Neural cell (in vitro differentiated cells): ENCODE data around the gene IL17A. TPM values are rescaled to one million over a fixed set of nuclear protein-coding genes. Genes with fewer than 3 reads are reported as not detected.

Experiments used
- H2AFZ ChIP-seq: fragments of 200-600, 300-800 bp; sonication (generic), shearing (Covaris generic); 2 replicates; pipeline ENCODE4 v1.6.0; 2014; ENCODE audit warnings: low read depth, mild to moderate bottlenecking, antibody characterized with exemption, low read length, moderate library complexity
- H3F3A ChIP-seq: fragments of 200-600 bp; shearing (Covaris generic); 2 replicates; pipeline ENCODE4 v1.6.1; 2016; ENCODE audit warnings: mild to moderate bottlenecking, moderate library complexity, mixed read lengths, antibody characterized with exemption, low read length; ENCODE audit not compliant: insufficient read depth, poor library complexity, severe bottlenecking
- H3K27ac ChIP-seq: fragments of 200-600, 300-800 bp; sonication (generic), shearing (Covaris generic); 2 replicates; pipeline ENCODE4 v1.5.1; 2014; ENCODE audit warnings: mild to moderate bottlenecking, low read length, moderate library complexity
- H3K27me3 ChIP-seq: fragments of 300-800, 200-600 bp; sonication (generic), shearing (Covaris generic); 2 replicates; pipeline ENCODE4 v1.6.0; 2014; ENCODE audit warnings: mild to moderate bottlenecking, low read depth, low read length, moderate library complexity; ENCODE audit not compliant: insufficient read depth
- H3K36me3 ChIP-seq: fragments of 300-800, 200-600 bp; sonication (generic), shearing (Covaris generic); 2 replicates; pipeline ENCODE4 v1.5.1; 2014; ENCODE audit warnings: mild to moderate bottlenecking, antibody characterized with exemption, low read length, moderate library complexity; ENCODE audit not compliant: insufficient read depth
- H3K4me2 ChIP-seq: fragments of 300-800, 200-600 bp; sonication (generic), shearing (Covaris generic); 2 replicates; pipeline ENCODE4 v1.6.0; 2014; ENCODE audit warnings: mild to moderate bottlenecking, low read length
- H3K4me3 ChIP-seq: fragments of 300-800, 200-600 bp; sonication (generic), shearing (Covaris generic); 2 replicates; pipeline ENCODE4 v1.5.1; 2014; ENCODE audit warnings: mild to moderate bottlenecking, low read length, moderate library complexity
- H3K79me2 ChIP-seq: fragments of 200-600 bp; shearing (Covaris generic); replicated peaks from 2 replicates; pipeline ENCODE4 v1.6.0; 2014; ENCODE audit warnings: mild to moderate bottlenecking, low read length, moderate library complexity; ENCODE audit not compliant: insufficient read depth
- H3K9ac ChIP-seq: fragments of 300-800, 200-600 bp; sonication (generic), shearing (Covaris generic); 2 replicates; pipeline ENCODE4 v1.6.1; 2016; ENCODE audit warnings: mild to moderate bottlenecking, low read length, mixed read lengths
- H3K9me2 ChIP-seq: fragments of 200-600 bp; shearing (Covaris generic); 2 replicates; pipeline ENCODE4 v1.6.1; 2016; ENCODE audit warnings: mild to moderate bottlenecking, low read length, mixed read lengths; ENCODE audit not compliant: insufficient read depth
- H3K9me3 ChIP-seq: fragments of 200-600, 300-800 bp; sonication (generic), shearing (Covaris generic); 2 replicates; pipeline ENCODE4 v1.6.1; 2016; ENCODE audit warnings: mild to moderate bottlenecking, mixed run types, low read length, moderate library complexity, mixed read lengths
- H4K20me1 ChIP-seq: fragments of 200-600 bp; shearing (Covaris generic); 2 replicates; pipeline ENCODE4 v1.6.1; 2016; ENCODE audit warnings: mild to moderate bottlenecking, mixed run types; ENCODE audit not compliant: insufficient read depth
- EP300 ChIP-seq: fragments of 450-650 bp; conservative IDR thresholded peaks from 2 replicates; pipeline ENCODE4 v1.6.1; 2014; ENCODE audit warnings: antibody characterized with exemption, mild to moderate bottlenecking, moderate library complexity; ENCODE audit not compliant: poor library complexity, severe bottlenecking
- EZH2 ChIP-seq: fragments of 200-600, 300-800 bp; shearing (Covaris generic), sonication (generic); IDR thresholded peaks from 2 replicates; pipeline ENCODE4 v1.6.1; 2014; ENCODE audit warnings: antibody characterized with exemption, low read length, borderline replicate concordance, mild to moderate bottlenecking; ENCODE audit not compliant: insufficient read depth, poor library complexity, severe bottlenecking
- MXI1 ChIP-seq: fragments of 450-650 bp; conservative IDR thresholded peaks from 2 replicates; pipeline ENCODE4 v1.6.1; 2014; ENCODE audit warnings: antibody characterized with exemption, mild to moderate bottlenecking; ENCODE audit not compliant: poor library complexity, severe bottlenecking
- POLR2AphosphoS5 ChIP-seq: IDR thresholded peaks from 2 replicates; pipeline ENCODE4 v1.6.1; 2012
- RAD21 ChIP-seq: fragments of 450-650 bp; conservative IDR thresholded peaks from 2 replicates; pipeline ENCODE4 v1.6.1; 2014; ENCODE audit warnings: antibody characterized with exemption, mild to moderate bottlenecking, moderate library complexity
- SMC3 ChIP-seq: fragments of 450-650 bp; conservative IDR thresholded peaks from 2 replicates; pipeline ENCODE4 v1.6.1; 2014; ENCODE audit warnings: antibody characterized with exemption, mild to moderate bottlenecking, moderate library complexity; ENCODE audit not compliant: poor library complexity
- TAF1 ChIP-seq: IDR thresholded peaks from 2 replicates; pipeline ENCODE4 v1.6.1; 2012; ENCODE audit warnings: low read depth
- polyA plus RNA-seq: library from polyadenylated mRNA; depleted of rRNA; stranded (reverse); fragments of >200 nt; gene quantifications from 2 replicates; pipeline ENCODE4 v1.2.3, GENCODE V29; 2014
- TF ChIP-seq, protein P1 (sequence below): fragments of 450-650 bp; IDR thresholded peaks from 2 replicates; pipeline ENCODE4 v1.5.1; 2014; ENCODE audit warnings: antibody characterized with exemption, mild to moderate bottlenecking, moderate library complexity; ENCODE audit not compliant: poor library complexity, severe bottlenecking
- TF ChIP-seq, protein P2 (sequence below): IDR thresholded peaks from 2 replicates; pipeline ENCODE4 v1.6.1; 2012; ENCODE audit warnings: borderline replicate concordance

IL17A gene
- polyA plus RNA-seq, 1 donor from 2014 or later = not detected

- H4K20me1 ChIP-seq = no peaks in the 10 kb centered on the region
- no peak for TF ChIP-seq TAF1
- no peak for TF ChIP-seq POLR2AphosphoS5
- no peak for TF ChIP-seq EP300
- no peak for TF ChIP-seq RAD21
- TF ChIP-seq SMC3 = no peak
- no peak for TF ChIP-seq EZH2
- no peak for TF ChIP-seq MXI1
- TF ChIP-seq, protein P1, sequence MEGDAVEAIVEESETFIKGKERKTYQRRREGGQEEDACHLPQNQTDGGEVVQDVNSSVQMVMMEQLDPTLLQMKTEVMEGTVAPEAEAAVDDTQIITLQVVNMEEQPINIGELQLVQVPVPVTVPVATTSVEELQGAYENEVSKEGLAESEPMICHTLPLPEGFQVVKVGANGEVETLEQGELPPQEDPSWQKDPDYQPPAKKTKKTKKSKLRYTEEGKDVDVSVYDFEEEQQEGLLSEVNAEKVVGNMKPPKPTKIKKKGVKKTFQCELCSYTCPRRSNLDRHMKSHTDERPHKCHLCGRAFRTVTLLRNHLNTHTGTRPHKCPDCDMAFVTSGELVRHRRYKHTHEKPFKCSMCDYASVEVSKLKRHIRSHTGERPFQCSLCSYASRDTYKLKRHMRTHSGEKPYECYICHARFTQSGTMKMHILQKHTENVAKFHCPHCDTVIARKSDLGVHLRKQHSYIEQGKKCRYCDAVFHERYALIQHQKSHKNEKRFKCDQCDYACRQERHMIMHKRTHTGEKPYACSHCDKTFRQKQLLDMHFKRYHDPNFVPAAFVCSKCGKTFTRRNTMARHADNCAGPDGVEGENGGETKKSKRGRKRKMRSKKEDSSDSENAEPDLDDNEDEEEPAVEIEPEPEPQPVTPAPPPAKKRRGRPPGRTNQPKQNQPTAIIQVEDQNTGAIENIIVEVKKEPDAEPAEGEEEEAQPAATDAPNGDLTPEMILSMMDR = no peak
- TF ChIP-seq, protein P2, sequence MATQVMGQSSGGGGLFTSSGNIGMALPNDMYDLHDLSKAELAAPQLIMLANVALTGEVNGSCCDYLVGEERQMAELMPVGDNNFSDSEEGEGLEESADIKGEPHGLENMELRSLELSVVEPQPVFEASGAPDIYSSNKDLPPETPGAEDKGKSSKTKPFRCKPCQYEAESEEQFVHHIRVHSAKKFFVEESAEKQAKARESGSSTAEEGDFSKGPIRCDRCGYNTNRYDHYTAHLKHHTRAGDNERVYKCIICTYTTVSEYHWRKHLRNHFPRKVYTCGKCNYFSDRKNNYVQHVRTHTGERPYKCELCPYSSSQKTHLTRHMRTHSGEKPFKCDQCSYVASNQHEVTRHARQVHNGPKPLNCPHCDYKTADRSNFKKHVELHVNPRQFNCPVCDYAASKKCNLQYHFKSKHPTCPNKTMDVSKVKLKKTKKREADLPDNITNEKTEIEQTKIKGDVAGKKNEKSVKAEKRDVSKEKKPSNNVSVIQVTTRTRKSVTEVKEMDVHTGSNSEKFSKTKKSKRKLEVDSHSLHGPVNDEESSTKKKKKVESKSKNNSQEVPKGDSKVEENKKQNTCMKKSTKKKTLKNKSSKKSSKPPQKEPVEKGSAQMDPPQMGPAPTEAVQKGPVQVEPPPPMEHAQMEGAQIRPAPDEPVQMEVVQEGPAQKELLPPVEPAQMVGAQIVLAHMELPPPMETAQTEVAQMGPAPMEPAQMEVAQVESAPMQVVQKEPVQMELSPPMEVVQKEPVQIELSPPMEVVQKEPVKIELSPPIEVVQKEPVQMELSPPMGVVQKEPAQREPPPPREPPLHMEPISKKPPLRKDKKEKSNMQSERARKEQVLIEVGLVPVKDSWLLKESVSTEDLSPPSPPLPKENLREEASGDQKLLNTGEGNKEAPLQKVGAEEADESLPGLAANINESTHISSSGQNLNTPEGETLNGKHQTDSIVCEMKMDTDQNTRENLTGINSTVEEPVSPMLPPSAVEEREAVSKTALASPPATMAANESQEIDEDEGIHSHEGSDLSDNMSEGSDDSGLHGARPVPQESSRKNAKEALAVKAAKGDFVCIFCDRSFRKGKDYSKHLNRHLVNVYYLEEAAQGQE = no peak
Observed at GRCh38 chr6:52227495-52227894, 41.3 kb downstream of the IL17A start.

DNA sequence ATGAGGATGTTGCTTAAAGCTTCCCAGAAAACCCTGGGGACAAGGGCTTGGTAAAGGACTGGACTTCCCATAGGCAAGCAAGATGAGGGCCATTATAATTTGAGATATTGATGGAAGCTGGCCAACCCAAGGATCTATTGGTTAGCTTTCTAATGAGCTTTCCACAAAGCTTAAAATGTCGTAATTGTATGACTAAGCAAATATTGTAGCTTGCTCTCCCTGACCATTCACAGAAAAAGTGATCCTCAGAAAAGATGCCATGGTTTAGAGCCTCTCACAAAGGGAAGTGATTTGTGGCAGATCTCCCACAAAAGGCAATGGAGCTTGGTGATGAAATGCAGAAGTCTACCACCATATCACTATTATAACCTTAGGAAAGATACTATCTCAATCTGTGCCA lies 44.5 kb downstream of the IL17A start:
- H3K9me3 ChIP-seq = no peaks in the 10 kb centered on the region
- no peaks in the 10 kb centered on the region for H3K9me2 ChIP-seq
- TF ChIP-seq TAF1 = no peak
- TF ChIP-seq MXI1 = no peak
- TF ChIP-seq EP300 = no peak
- no peak for TF ChIP-seq SMC3
- TF ChIP-seq EZH2 = no peak
- TF ChIP-seq, protein P1 = no peak
- TF ChIP-seq POLR2AphosphoS5 = no peak
- no peak for TF ChIP-seq RAD21
- TF ChIP-seq, protein P2 = no peak
- H3K4me3 ChIP-seq = no peak overlapping the region
- no peak overlapping the region for H3K4me2 ChIP-seq
- H4K20me1 ChIP-seq = no peaks in the 10 kb centered on the region
- H3K27me3 ChIP-seq = no peaks in the 10 kb centered on the region
- no peak overlapping the region for H3K9ac ChIP-seq
- no peaks in the 10 kb centered on the region for H3K79me2 ChIP-seq
- no peaks in the 10 kb centered on the region for H3K36me3 ChIP-seq
- H2AFZ ChIP-seq = no peak overlapping the region
- H3F3A ChIP-seq = no peaks in the 10 kb centered on the region
- H3K27ac ChIP-seq = no peak overlapping the region

More at GRCh38 chr6:52227495-52227894, 41.3 kb downstream of the IL17A start:
- Histone ChIP-seq H3K4me2 (no peak overlapping the region), H3K79me2 (no peaks in the 10 kb centered on the region), H3K36me3 (no peaks in the 10 kb centered on the region), H3K9me2 (no peaks in the 10 kb centered on the region), H2AFZ (no peak overlapping the region), H3K9me3 (no peaks in the 10 kb centered on the region), H3K27ac (no peak overlapping the region), H3F3A (no peaks in the 10 kb centered on the region), H3K4me3 (no peak overlapping the region), H3K27me3 (no peaks in the 10 kb centered on the region), H3K9ac (no peak overlapping the region)
